ENCODE data around the gene FBXO31.

GRCh38 chr16:87416826-87417527, 33.4 kb upstream of the FBXO31 start:
- TF ChIP-seq CTCF (IDR thresholded peaks at IDR 0.05), result peak; percentile 61
- no peak for TF ChIP-seq EZH2 (IDR thresholded peaks at IDR 0.05; ENCODE audit: borderline replicate concordance, insufficient read depth, low read depth, low read length, poor library complexity, severe bottlenecking)
